Measurements from ENCODE around the gene HOXD13. TPM values are rescaled to one million over a fixed set of nuclear protein-coding genes. Genes with fewer than 3 reads are reported as not detected.

The HOXD13 gene
- total RNA-seq = not detected

- H3K36me3 Mint-ChIP-seq (ENCODE audit: low read depth) = no peaks in the 10 kb centered on the region
- peaks cover 1% of the 10 kb centered on the region for H3K9me3 Mint-ChIP-seq
- no peak for DNase-seq
- intact Hi-C loops (cut with micrococcal nuclease) = no loop called here
- peaks cover 25% of the 10 kb centered on the region for H3K4me1 Mint-ChIP-seq (ENCODE audit: low read depth)
- peak within 1 kb of the TSS; percentile 7 for H3K4me3 Mint-ChIP-seq
- H3K27me3 Mint-ChIP-seq (ENCODE audit: low read depth) = peaks cover 85% of the 10 kb centered on the region
- CTCF ChIA-PET = no interaction called here
- H3K27ac Mint-ChIP-seq = no peak within 1 kb of the TSS
Observed at GRCh38 chr2:176092270-176093144, at the start of gene HOXD13. HOXD13 (plus strand) TSS chr2:176092721; CDS start chr2:176092891, 170 bp downstream.

- no peak overlapping the region for H3K4me3 Mint-ChIP-seq
- no peaks in the 10 kb centered on the region for H3K36me3 Mint-ChIP-seq (ENCODE audit: low read depth)
- H3K9me3 Mint-ChIP-seq = no peaks in the 10 kb centered on the region
- no peak for DNase-seq
- peaks cover 43% of the 10 kb centered on the region for H3K27me3 Mint-ChIP-seq (ENCODE audit: low read depth)
- CTCF ChIA-PET = no interaction called here
- intact Hi-C loops (cut with micrococcal nuclease) = no loop called here
- no peak overlapping the region for H3K27ac Mint-ChIP-seq
- H3K4me1 Mint-ChIP-seq (ENCODE audit: low read depth) = no peaks in the 10 kb centered on the region
Observed at GRCh38 chr2:176056406-176056805, 36.1 kb upstream of the HOXD13 start.

- no peak for DNase-seq
- H3K9me3 Mint-ChIP-seq = no peaks in the 10 kb centered on the region
- CTCF ChIA-PET = no interaction called here
- intact Hi-C loops (cut with micrococcal nuclease) = no loop called here
- no peak overlapping the region for H3K27ac Mint-ChIP-seq
- H3K27me3 Mint-ChIP-seq (ENCODE audit: low read depth) = peaks cover 56% of the 10 kb centered on the region
- H3K4me1 Mint-ChIP-seq (ENCODE audit: low read depth) = peaks cover 14% of the 10 kb centered on the region
- H3K4me3 Mint-ChIP-seq = no peak overlapping the region
- H3K36me3 Mint-ChIP-seq (ENCODE audit: low read depth) = no peaks in the 10 kb centered on the region
Observed at GRCh38 chr2:176063958-176064357, 28.6 kb upstream of the HOXD13 start.

GRCh38 chr2:176066645-176067588, 25.6 kb upstream of the HOXD13 start:
- no peak overlapping the region for H3K4me3 Mint-ChIP-seq
- intact Hi-C loops (cut with micrococcal nuclease) = no loop called here
- no peak for DNase-seq
- H3K27ac Mint-ChIP-seq = no peak overlapping the region
- H3K9me3 Mint-ChIP-seq = no peaks in the 10 kb centered on the region
- H3K27me3 Mint-ChIP-seq (ENCODE audit: low read depth) = peaks cover 73% of the 10 kb centered on the region
- peaks cover 16% of the 10 kb centered on the region for H3K4me1 Mint-ChIP-seq (ENCODE audit: low read depth)
- H3K36me3 Mint-ChIP-seq (ENCODE audit: low read depth) = no peaks in the 10 kb centered on the region
- CTCF ChIA-PET = no interaction called here

GRCh38 chr2:176067589-176068418, 24.7 kb upstream of the HOXD13 start:
- no peaks in the 10 kb centered on the region for H3K9me3 Mint-ChIP-seq
- intact Hi-C loops (cut with micrococcal nuclease) = no loop called here
- H3K27ac Mint-ChIP-seq = no peak overlapping the region
- H3K4me3 Mint-ChIP-seq = no peak overlapping the region
- CTCF ChIA-PET = no interaction called here
- no peak for DNase-seq
- peaks cover 16% of the 10 kb centered on the region for H3K4me1 Mint-ChIP-seq (ENCODE audit: low read depth)
- peaks cover 73% of the 10 kb centered on the region for H3K27me3 Mint-ChIP-seq (ENCODE audit: low read depth)
- H3K36me3 Mint-ChIP-seq (ENCODE audit: low read depth) = no peaks in the 10 kb centered on the region

- peaks cover 21% of the 10 kb centered on the region for H3K4me1 Mint-ChIP-seq (ENCODE audit: low read depth)
- H3K27ac Mint-ChIP-seq = no peak overlapping the region
- no peak for DNase-seq
- H3K9me3 Mint-ChIP-seq = no peaks in the 10 kb centered on the region
- no peak overlapping the region for H3K4me3 Mint-ChIP-seq
- CTCF ChIA-PET = no interaction called here
- intact Hi-C loops (cut with micrococcal nuclease) = no loop called here
- no peaks in the 10 kb centered on the region for H3K36me3 Mint-ChIP-seq (ENCODE audit: low read depth)
- H3K27me3 Mint-ChIP-seq (ENCODE audit: low read depth) = peaks cover 76% of the 10 kb centered on the region
Observed at GRCh38 chr2:176068419-176068832, 24.1 kb upstream of the HOXD13 start.

GRCh38 chr2:176071330-176072291, 20.9 kb upstream of the HOXD13 start:
- intact Hi-C loops (cut with micrococcal nuclease) = no loop called here
- H3K9me3 Mint-ChIP-seq = peaks cover 6% of the 10 kb centered on the region
- CTCF ChIA-PET = interaction anchor here (0.9 to 1.0 kb wide), 2 partner anchors 26 to 55 kb away, joined by 3 read pairs; no protein-coding TSS in a partner anchor

GRCh38 chr2:176072292-176072669, 20.2 kb upstream of the HOXD13 start:
- Mint-ChIP-seq H3K27ac (no peak overlapping the region), H3K4me3 (no peak overlapping the region), H3K9me3 (peaks cover 7% of the 10 kb centered on the region), H3K27me3 (ENCODE audit: low read depth) (peaks cover 86% of the 10 kb centered on the region), H3K4me1 (ENCODE audit: low read depth) (peaks cover 16% of the 10 kb centered on the region), H3K36me3 (ENCODE audit: low read depth) (no peaks in the 10 kb centered on the region)
- DNase-seq = no peak
- CTCF ChIA-PET = no interaction called here
- intact Hi-C loops (cut with micrococcal nuclease) = no loop called here

More at GRCh38 chr2:176071330-176072291, 20.9 kb upstream of the HOXD13 start:
- peaks cover 16% of the 10 kb centered on the region for H3K4me1 Mint-ChIP-seq (ENCODE audit: low read depth)
- no peak overlapping the region for H3K4me3 Mint-ChIP-seq
- H3K36me3 Mint-ChIP-seq (ENCODE audit: low read depth) = no peaks in the 10 kb centered on the region
- H3K27ac Mint-ChIP-seq = no peak overlapping the region
- peaks cover 82% of the 10 kb centered on the region for H3K27me3 Mint-ChIP-seq (ENCODE audit: low read depth)
- DNase-seq = no peak

- H3K4me3 Mint-ChIP-seq = no peak overlapping the region
- CTCF ChIA-PET = interaction anchor here (0.7 to 1.4 kb wide), 2 partner anchors 23 to 38 kb away, joined by 3 to 7 read pairs; no protein-coding TSS in a partner anchor
- peaks cover 81% of the 10 kb centered on the region for H3K27me3 Mint-ChIP-seq (ENCODE audit: low read depth)
- H3K27ac Mint-ChIP-seq = no peak overlapping the region
- intact Hi-C loops (cut with micrococcal nuclease) = no loop called here
- no peaks in the 10 kb centered on the region for H3K36me3 Mint-ChIP-seq (ENCODE audit: low read depth)
- peaks cover 13% of the 10 kb centered on the region for H3K4me1 Mint-ChIP-seq (ENCODE audit: low read depth)
- peaks cover 7% of the 10 kb centered on the region for H3K9me3 Mint-ChIP-seq
- DNase-seq = no peak
Observed at GRCh38 chr2:176072951-176073904, 19.3 kb upstream of the HOXD13 start.

- no peak for DNase-seq
- no peak overlapping the region for H3K27ac Mint-ChIP-seq
- CTCF ChIA-PET = interaction anchor here (0.6 kb wide), 1 partner anchor 22 kb away, joined by 4 read pairs; no protein-coding TSS in a partner anchor
- peaks cover 7% of the 10 kb centered on the region for H3K9me3 Mint-ChIP-seq
- H3K4me3 Mint-ChIP-seq = no peak overlapping the region
- peaks cover 78% of the 10 kb centered on the region for H3K27me3 Mint-ChIP-seq (ENCODE audit: low read depth)
- intact Hi-C loops (cut with micrococcal nuclease) = loop anchor here (5.0 kb wide), 1 partner anchor 37 kb away; no protein-coding TSS in a partner anchor
- peaks cover 18% of the 10 kb centered on the region for H3K4me1 Mint-ChIP-seq (ENCODE audit: low read depth)
- H3K36me3 Mint-ChIP-seq (ENCODE audit: low read depth) = peaks cover 6% of the 10 kb centered on the region
Observed at GRCh38 chr2:176074919-176075425, 17.5 kb upstream of the HOXD13 start.
